PFSK-1 (cell line): ENCODE data around the gene TRIM46.

Experiments used
- FOXP2 ChIP-seq: optimal IDR thresholded peaks from 2 replicates; pipeline ENCODE3; 2011; ENCODE audit warnings: borderline replicate concordance, control low read depth, inconsistent platforms; ENCODE audit not compliant: insufficient read depth; ENCODE audit errors: extremely low read length, extremely low read depth
- POLR2AphosphoS5 ChIP-seq: IDR thresholded peaks from 2 replicates; pipeline ENCODE4 v1.6.1; 2012; ENCODE audit warnings: low read depth, mild to moderate bottlenecking, control low read depth, low read length, moderate library complexity
- SIN3A ChIP-seq: IDR thresholded peaks from 2 replicates; pipeline ENCODE4 v1.6.1; 2012; ENCODE audit warnings: mild to moderate bottlenecking, low read length, moderate library complexity, borderline replicate concordance; ENCODE audit not compliant: insufficient read depth
- TAF1 ChIP-seq: IDR thresholded peaks from 2 replicates; pipeline ENCODE4 v1.6.1; 2012; ENCODE audit warnings: low read length, control low read depth, borderline replicate concordance; ENCODE audit not compliant: insufficient read depth
- TF ChIP-seq, protein P1 (sequence below), 2 experiments: IDR thresholded peaks; 2 replicates each; pipeline versions ENCODE4 v1.6.1 to v1.8.0; 2011 to 2012; ENCODE audit warnings: low read depth in 2 of 2, low read length in 2 of 2, control low read depth in 1 of 2, inconsistent platforms in 1 of 2, mild to moderate bottlenecking in 1 of 2, moderate library complexity in 1 of 2; ENCODE audit not compliant: insufficient read depth in 1 of 2

DNA sequence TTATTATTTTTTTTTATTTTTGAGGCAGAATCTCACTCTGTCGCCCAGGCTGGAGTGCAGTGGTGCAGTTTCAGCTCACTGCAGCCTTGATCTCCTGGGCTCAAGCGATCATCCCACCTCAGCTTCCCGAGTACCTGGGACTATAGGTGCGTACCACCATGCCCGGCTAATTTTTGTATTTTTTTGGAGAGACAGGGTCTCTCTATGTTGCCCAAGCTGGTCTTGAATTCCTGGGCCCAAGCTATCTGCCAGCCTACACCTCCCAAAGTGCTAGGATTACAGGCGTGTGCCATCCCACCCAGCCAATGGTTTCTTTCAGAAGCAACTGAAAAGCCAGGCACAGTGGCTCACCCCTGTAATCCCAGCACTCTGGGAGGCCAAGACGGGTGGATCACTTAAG is 2.8 kb upstream of the TRIM46 start:
- TF ChIP-seq TAF1, result no peak
- no peak for TF ChIP-seq SIN3A
- no peak for TF ChIP-seq POLR2AphosphoS5
- TF ChIP-seq, protein P1, sequence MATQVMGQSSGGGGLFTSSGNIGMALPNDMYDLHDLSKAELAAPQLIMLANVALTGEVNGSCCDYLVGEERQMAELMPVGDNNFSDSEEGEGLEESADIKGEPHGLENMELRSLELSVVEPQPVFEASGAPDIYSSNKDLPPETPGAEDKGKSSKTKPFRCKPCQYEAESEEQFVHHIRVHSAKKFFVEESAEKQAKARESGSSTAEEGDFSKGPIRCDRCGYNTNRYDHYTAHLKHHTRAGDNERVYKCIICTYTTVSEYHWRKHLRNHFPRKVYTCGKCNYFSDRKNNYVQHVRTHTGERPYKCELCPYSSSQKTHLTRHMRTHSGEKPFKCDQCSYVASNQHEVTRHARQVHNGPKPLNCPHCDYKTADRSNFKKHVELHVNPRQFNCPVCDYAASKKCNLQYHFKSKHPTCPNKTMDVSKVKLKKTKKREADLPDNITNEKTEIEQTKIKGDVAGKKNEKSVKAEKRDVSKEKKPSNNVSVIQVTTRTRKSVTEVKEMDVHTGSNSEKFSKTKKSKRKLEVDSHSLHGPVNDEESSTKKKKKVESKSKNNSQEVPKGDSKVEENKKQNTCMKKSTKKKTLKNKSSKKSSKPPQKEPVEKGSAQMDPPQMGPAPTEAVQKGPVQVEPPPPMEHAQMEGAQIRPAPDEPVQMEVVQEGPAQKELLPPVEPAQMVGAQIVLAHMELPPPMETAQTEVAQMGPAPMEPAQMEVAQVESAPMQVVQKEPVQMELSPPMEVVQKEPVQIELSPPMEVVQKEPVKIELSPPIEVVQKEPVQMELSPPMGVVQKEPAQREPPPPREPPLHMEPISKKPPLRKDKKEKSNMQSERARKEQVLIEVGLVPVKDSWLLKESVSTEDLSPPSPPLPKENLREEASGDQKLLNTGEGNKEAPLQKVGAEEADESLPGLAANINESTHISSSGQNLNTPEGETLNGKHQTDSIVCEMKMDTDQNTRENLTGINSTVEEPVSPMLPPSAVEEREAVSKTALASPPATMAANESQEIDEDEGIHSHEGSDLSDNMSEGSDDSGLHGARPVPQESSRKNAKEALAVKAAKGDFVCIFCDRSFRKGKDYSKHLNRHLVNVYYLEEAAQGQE (IDR thresholded peaks at IDR 0.05; ENCODE audit: insufficient read depth in 1 of 2, low read depth in 2 of 2, low read length in 2 of 2), result no peak
- no peak for TF ChIP-seq FOXP2
